K562 (cell line): ENCODE results near the gene ISCA1. TPM values are rescaled to one million over a fixed set of nuclear protein-coding genes. Genes with fewer than 3 reads are reported as not detected.

Experiments
- BHLHE40 ChIP-seq: IDR thresholded peaks from 2 replicates; pipeline ENCODE4 v1.6.1; 2011; ENCODE audit warnings: low read length, improper control_type of control experiment
- CHD4 ChIP-seq: fragments of 200-600 bp; sonication (generic); IDR thresholded peaks from 3 replicates; pipeline ENCODE4 v1.6.1; 2012; ENCODE audit warnings: low read depth, mild to moderate bottlenecking, mixed read lengths, low read length, inconsistent platforms; ENCODE audit not compliant: insufficient read depth, insufficient replicate concordance, poor library complexity, severe bottlenecking
- CREB3L1 ChIP-seq: fragments of 450-650 bp; IDR thresholded peaks from 2 replicates; pipeline ENCODE4 v1.6.1; 2014; ENCODE audit warnings: low read depth, mild to moderate bottlenecking, moderate library complexity, borderline replicate concordance
- EGR1 ChIP-seq: fragments of 450-650 bp; conservative IDR thresholded peaks from 2 replicates; pipeline ENCODE4 v1.6.1; 2017; ENCODE audit warnings: mild to moderate bottlenecking
- GABPA ChIP-seq: fragments of 200-800 bp; sonication (Bioruptor generic); conservative IDR thresholded peaks from 2 replicates; pipeline ENCODE4 v1.6.1; 2016; ENCODE audit warnings: low read depth, missing genetic modification characterization, missing compliant biosample characterization
- JUND ChIP-seq, 2 experiments: IDR thresholded peaks; 2 replicates in 1 of 2; 3 replicates in 1 of 2; pipeline ENCODE4 v1.6.1; 2011; ENCODE audit warnings: borderline replicate concordance in 2 of 2, low read depth in 2 of 2, low read length in 2 of 2, improper control_type of control experiment in 1 of 2, missing biosample characterization in 1 of 2, missing genetic modification characterization in 1 of 2, missing genetic modification reagents in 1 of 2
- MAFK ChIP-seq: IDR thresholded peaks from 2 replicates; pipeline ENCODE4 v1.6.1; 2011; ENCODE audit warnings: low read length, improper control_type of control experiment
- MED1 ChIP-seq: sonication (generic); formaldehyde crosslinking; IDR thresholded peaks from 2 replicates; pipeline ENCODE4 v1.8.1; 2023; ENCODE audit warnings: missing genetic modification reagents, borderline replicate concordance
- NFATC3 ChIP-seq: fragments of 450-650 bp; IDR thresholded peaks from 2 replicates; pipeline ENCODE4 v1.6.1; 2017; ENCODE audit warnings: mild to moderate bottlenecking
- NR2F6 ChIP-seq: fragments of 450-650 bp; formaldehyde crosslinking; IDR thresholded peaks from 2 replicates; pipeline ENCODE4 v1.4.0; 2020; ENCODE audit warnings: mild to moderate bottlenecking
- PCBP1 ChIP-seq: fragments of 200-400 bp; formaldehyde crosslinking; IDR thresholded peaks from 2 replicates; pipeline ENCODE4 v1.6.1; 2018; ENCODE audit warnings: mild to moderate bottlenecking, low read depth, low read length; ENCODE audit not compliant: poor library complexity, severe bottlenecking
- POLR2G ChIP-seq: fragments of 200-400 bp; formaldehyde crosslinking; IDR thresholded peaks from 2 replicates; pipeline ENCODE4 v1.6.1; 2017; ENCODE audit warnings: low read depth, mild to moderate bottlenecking, antibody characterized with exemption, low read length, moderate library complexity
- RCOR1 ChIP-seq, 2 experiments: IDR thresholded peaks; 2 replicates each; pipeline ENCODE4 v1.6.1; 2012; ENCODE audit warnings: low read depth in 2 of 2, low read length in 2 of 2, borderline replicate concordance in 1 of 2, improper control_type of control experiment in 1 of 2
- TAF7 ChIP-seq: fragments of 450-650 bp; IDR thresholded peaks from 2 replicates; pipeline ENCODE4 v1.6.1; 2016; ENCODE audit warnings: missing genetic modification characterization, missing compliant biosample characterization
- THRA ChIP-seq: fragments of 450-650 bp; IDR thresholded peaks from 2 replicates; pipeline ENCODE4 v1.6.1; 2017; ENCODE audit warnings: mild to moderate bottlenecking, moderate library complexity
- ZFP91 ChIP-seq: sonication (generic); formaldehyde crosslinking; IDR thresholded peaks from 2 replicates; pipeline ENCODE4 v1.8.0; 2022; ENCODE audit warnings: mild to moderate bottlenecking, missing genetic modification reagents
- ZFX ChIP-seq: sonication (generic); formaldehyde crosslinking; IDR thresholded peaks from 2 replicates; pipeline ENCODE4 v1.8.0; 2022; ENCODE audit warnings: mild to moderate bottlenecking, missing genetic modification reagents, moderate library complexity
- ZNF224 ChIP-seq: sonication (generic); formaldehyde crosslinking; IDR thresholded peaks from 2 replicates; pipeline ENCODE4 v1.8.0; 2022; ENCODE audit warnings: mild to moderate bottlenecking, missing genetic modification reagents
- ZNF316 ChIP-seq: fragments of 450-650 bp; IDR thresholded peaks from 2 replicates; pipeline ENCODE4 v1.6.1; 2016
- ZNF696 ChIP-seq: fragments of 250-450 bp; sonication (Bioruptor Pico); conservative IDR thresholded peaks from 2 replicates; pipeline ENCODE4 v1.4.0; 2020; ENCODE audit warnings: mild to moderate bottlenecking, moderate library complexity
- polyA plus RNA-seq, 8 experiments: library from polyadenylated mRNA; depleted of rRNA in 4 of 8; stranded (reverse) in 5 of 8; unstranded in 3 of 8; fragments of >200 nt; fragmentation: Nextera tagmentation in 2 of 8; fragmentation: Illumina TruSeq in 1 of 8; extraction: Ambion mirVana in 2 of 8; extraction: Trizol in 1 of 8; gene quantifications; 2 replicates each; pipeline versions ENCODE4 v1.2.1 to v1.2.3, GENCODE V29; 2011 to 2014; ENCODE audit warnings: inconsistent platforms in 1 of 8, missing spikeins in 1 of 8
- total RNA-seq, 7 experiments: library from RNA; depleted of rRNA in 6 of 7; stranded (reverse); fragments of >200 nt in 6 of 7; fragmentation: Illumina TruSeq in 2 of 7; extraction: Trizol in 2 of 7; gene quantifications; 2 replicates each; pipeline versions ENCODE4 v1.2.1 to v1.2.3, GENCODE V29; 2011 to 2021; ENCODE audit warnings: low replicate concordance in 1 of 7

The ISCA1 gene
- total and polyA plus RNA-seq, 9 of the 15 experiments (the other 6 are each of a cell fraction or from before 2014, with no cell fraction given), result 6.5 to 27.1 (median 20.0) TPM

- TF ChIP-seq CREB3L1 (peak; percentile 68; the same call in 1 of the 2 replicates), MAFK (no peak), ZNF316 (no peak; the same call in 1 of the 2 replicates), PCBP1 (no peak), MED1 (CRISPR knock-in tag) (0 out of 2 replicates have a peak, but pooled peaks have one; percentile 72), NR2F6 (CRISPR knock-in tag) (no peak), CHD4 (no peak), GABPA (tag) (peak; percentile 46; the same call in 1 of the 2 replicates), TAF7 (tag) (peak; percentile 88), ZNF696 (no peak), EGR1 (no peak), ZFX (CRISPR knock-in tag) (peak; percentile 95), JUND (IDR thresholded peaks at IDR 0.05; ENCODE audit: borderline replicate concordance, low read depth, low read length) (0 out of 2 replicates have a peak, but pooled peaks have one; percentile 0), JUND (tag; IDR thresholded peaks at IDR 0.05; ENCODE audit: borderline replicate concordance, low read depth, low read length) (no peak; the same call in 2 of the 3 replicates), BHLHE40 (peak; percentile 28; the same call in 1 of the 2 replicates), THRA (no peak), ZNF224 (no peak), RCOR1 (IDR thresholded peaks at IDR 0.05; ENCODE audit: borderline replicate concordance in 1 of 2, low read depth in 2 of 2, low read length in 2 of 2) (no peak), NFATC3 (no peak), ZFP91 (CRISPR knock-in tag) (no peak), POLR2G (peak; percentile 97)
Measured at GRCh38 chr9:86282077-86282978, at the start of gene ISCA1 (continued).
